CD4-positive, alpha-beta T cell treated with Interleukin-6 at 100 ng/mL for 8 hours (primary cell): ENCODE measurements around the gene CEP152.

Experiments
- DNase-seq: peaks from one replicate; pipeline ENCODE4 v3.0.0-alpha.2; 2020; ENCODE audit warnings: mixed read lengths, low spot score

The CEP152 gene

GRCh38 chr15:48703544-48703943 lies 107.3 kb downstream of the CEP152 start:
- DNase-seq = no peak

DNA sequence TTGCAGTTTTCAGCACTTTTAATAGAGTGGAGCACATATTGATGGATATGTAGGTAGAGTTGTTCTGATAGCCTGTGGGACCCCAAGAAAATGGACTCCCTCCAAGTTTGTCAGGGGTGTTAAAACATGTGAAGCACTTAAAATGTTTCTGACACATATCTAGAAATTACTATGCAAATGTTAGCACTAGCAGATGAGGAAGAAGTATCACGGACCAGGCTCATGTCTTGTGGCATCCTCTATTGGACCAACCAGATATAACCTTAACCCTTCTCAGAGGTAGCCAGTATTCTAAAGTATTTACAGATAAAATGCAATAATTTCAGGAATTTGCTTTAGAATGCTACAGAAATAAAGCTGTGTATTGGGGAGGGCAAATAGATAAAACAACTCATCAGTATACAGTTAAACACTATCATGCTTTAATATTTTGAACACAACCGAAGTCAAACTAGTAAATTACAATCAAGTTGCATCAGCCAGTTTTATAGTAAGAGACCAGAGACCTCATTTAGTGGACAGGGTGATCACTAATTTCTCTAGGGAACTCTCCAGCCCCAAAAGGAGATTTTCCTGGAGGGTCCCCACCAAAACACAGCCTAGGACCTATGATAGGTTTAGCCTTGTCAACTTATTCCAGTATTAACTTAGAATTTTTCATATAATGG lies 108.2 kb downstream of the CEP152 start:
- DNase-seq = no peak

DNA sequence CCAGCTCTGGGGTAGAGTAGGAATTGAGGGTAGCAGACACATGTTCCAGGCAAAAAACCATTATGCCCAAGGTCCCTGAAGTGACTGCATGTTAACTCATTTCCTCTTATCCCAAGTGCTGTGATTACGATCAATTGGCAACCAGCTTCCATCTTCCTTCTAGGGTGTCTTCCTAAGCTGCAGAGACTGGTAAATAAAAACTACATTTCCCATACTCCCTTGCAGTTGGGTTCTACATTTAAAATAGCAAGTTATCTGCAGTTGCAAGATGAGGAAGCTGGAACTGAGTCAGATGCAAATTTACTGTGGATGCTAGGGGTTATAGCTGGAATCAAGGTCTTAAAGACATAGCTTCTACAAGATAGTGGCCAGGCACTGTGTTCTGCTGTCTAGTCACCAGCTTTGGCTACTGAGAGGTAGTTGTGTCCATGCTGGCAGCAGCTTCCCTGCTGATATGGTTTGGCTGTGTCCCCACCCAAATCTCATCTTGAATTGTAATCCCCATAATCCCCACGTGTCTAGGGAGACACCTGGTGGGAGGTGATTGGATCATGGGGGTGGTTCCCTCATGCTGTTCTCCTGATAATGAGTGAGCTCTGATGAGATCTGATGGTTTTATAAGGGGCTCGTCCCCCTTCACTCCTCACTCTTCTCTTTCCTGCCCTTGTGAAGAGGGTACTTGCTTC lies 114.1 kb downstream of the CEP152 start:
- no peak for DNase-seq

- no peak for DNase-seq
Measured at GRCh38 chr15:48695827-48696573, 114.9 kb downstream of the CEP152 start.

DNA sequence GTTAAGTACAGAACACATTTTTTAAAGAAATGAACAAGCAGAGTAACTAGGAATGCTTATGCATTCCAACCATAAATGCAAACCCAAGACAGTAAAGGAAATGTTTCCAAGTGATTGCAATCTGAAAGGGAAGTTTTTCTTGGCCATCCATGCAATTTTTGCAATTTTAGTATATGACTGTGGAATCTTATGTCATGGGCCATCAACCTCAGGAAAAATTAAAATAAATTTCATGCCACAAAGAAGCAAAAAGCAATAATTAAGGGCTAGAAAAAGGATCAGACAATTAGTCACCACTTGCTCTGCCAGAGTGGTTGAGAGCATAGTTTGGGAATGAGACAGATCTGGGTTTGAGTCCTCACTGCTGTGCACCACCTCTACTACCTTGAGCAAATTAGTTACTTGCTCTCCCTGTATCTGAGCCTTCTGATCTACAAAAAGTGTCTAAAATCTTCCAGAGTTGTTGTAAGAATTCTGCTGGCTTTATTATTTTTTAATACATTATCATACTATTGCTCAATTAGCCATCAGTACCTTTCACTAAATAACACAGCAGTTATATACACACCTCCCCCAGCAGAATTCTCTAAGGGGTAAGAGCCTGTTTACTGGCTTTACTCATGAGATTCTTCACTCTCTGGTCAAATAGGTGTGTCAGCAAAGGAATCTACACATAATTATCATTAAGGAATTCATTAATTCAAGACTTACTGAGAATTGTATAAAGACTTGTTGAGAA lies 115.6 kb downstream of the CEP152 start:
- no peak for DNase-seq

DNA sequence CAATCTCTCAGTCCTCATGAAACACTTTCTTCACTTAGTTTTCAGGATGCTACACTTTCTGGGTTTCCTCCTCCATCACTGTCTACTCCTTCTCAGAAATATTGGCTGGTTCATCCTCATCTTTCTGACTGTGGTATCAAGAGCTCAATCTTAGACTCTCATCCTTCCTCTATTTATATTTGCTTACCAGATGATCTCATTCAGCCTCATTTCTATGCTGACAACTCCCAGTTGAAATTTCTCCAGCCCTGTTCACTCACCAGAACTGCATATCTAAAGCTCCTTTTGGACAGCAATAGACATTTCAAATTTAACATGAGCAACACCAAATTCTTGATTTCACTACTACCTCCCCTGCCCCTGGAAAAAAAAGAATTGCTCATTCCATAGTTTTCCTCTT lies 117.4 kb downstream of the CEP152 start:
- no peak for DNase-seq

DNA sequence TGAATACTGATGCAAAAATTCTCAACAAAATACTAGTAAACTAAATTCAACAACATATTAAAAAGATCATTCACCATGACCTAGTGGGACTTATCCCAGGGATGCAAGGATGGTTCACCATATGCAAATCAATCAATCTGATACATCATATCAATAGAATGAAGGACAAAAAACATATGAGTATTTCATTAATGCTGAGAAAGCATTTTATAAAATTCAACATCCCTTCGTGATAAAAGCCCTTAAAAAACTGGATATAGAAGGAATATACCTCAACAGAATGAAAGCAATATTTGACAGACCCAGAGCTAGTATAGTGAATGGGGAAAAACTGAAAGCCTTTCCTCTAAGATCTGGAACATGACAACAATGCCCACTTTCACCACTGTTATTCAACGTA lies 122.4 kb downstream of the CEP152 start:
- no peak for DNase-seq
